HCT116 (cell line): ENCODE data around the gene NCAPH2.
A peak's percentile ranks its signal among the peaks of the same experiment; 100 is the strongest.

Source experiments
- ATF3 ChIP-seq: IDR thresholded peaks from 2 replicates; pipeline ENCODE4 v1.6.1; 2012
- POLR2AphosphoS5 ChIP-seq: IDR thresholded peaks from 2 replicates; pipeline ENCODE4 v1.6.1; 2011; ENCODE audit warnings: mild to moderate bottlenecking, low read depth, low read length, moderate library complexity
- SRF ChIP-seq: IDR thresholded peaks from 2 replicates; pipeline ENCODE4 v1.6.1; 2012; ENCODE audit warnings: low read depth
- TF ChIP-seq, protein P1 (sequence below), 3 experiments: fragments of 200-600 bp in 1 of 3; sonication (generic) in 1 of 3; IDR thresholded peaks in 2 of 3; conservative IDR thresholded peaks in 1 of 3; 2 replicates each; pipeline ENCODE4 v1.5.1; 2012 to 2017; ENCODE audit warnings: low read depth in 2 of 3, low read length in 2 of 3, antibody characterized with exemption in 1 of 3, borderline replicate concordance in 1 of 3, control low read depth in 1 of 3, mild to moderate bottlenecking in 1 of 3, mixed read lengths in 1 of 3, mixed run types in 1 of 3, moderate library complexity in 1 of 3; ENCODE audit not compliant: insufficient read depth in 1 of 3
- TF ChIP-seq, protein P2 (sequence below): IDR thresholded peaks from 2 replicates; pipeline ENCODE4 v1.6.1; 2012; ENCODE audit warnings: low read depth

- TF ChIP-seq, protein P1, sequence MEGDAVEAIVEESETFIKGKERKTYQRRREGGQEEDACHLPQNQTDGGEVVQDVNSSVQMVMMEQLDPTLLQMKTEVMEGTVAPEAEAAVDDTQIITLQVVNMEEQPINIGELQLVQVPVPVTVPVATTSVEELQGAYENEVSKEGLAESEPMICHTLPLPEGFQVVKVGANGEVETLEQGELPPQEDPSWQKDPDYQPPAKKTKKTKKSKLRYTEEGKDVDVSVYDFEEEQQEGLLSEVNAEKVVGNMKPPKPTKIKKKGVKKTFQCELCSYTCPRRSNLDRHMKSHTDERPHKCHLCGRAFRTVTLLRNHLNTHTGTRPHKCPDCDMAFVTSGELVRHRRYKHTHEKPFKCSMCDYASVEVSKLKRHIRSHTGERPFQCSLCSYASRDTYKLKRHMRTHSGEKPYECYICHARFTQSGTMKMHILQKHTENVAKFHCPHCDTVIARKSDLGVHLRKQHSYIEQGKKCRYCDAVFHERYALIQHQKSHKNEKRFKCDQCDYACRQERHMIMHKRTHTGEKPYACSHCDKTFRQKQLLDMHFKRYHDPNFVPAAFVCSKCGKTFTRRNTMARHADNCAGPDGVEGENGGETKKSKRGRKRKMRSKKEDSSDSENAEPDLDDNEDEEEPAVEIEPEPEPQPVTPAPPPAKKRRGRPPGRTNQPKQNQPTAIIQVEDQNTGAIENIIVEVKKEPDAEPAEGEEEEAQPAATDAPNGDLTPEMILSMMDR (IDR thresholded peaks at IDR 0.05 in 2 of 3, conservative IDR thresholded peaks at IDR 0.05 in 1 of 3; ENCODE audit: borderline replicate concordance in 1 of 3, insufficient read depth in 1 of 3, low read depth in 2 of 3, low read length in 2 of 3), result no peak
- no peak for TF ChIP-seq SRF
- peak; percentile 44; the same call in 1 of the 2 replicates for TF ChIP-seq POLR2AphosphoS5
- TF ChIP-seq, protein P2, sequence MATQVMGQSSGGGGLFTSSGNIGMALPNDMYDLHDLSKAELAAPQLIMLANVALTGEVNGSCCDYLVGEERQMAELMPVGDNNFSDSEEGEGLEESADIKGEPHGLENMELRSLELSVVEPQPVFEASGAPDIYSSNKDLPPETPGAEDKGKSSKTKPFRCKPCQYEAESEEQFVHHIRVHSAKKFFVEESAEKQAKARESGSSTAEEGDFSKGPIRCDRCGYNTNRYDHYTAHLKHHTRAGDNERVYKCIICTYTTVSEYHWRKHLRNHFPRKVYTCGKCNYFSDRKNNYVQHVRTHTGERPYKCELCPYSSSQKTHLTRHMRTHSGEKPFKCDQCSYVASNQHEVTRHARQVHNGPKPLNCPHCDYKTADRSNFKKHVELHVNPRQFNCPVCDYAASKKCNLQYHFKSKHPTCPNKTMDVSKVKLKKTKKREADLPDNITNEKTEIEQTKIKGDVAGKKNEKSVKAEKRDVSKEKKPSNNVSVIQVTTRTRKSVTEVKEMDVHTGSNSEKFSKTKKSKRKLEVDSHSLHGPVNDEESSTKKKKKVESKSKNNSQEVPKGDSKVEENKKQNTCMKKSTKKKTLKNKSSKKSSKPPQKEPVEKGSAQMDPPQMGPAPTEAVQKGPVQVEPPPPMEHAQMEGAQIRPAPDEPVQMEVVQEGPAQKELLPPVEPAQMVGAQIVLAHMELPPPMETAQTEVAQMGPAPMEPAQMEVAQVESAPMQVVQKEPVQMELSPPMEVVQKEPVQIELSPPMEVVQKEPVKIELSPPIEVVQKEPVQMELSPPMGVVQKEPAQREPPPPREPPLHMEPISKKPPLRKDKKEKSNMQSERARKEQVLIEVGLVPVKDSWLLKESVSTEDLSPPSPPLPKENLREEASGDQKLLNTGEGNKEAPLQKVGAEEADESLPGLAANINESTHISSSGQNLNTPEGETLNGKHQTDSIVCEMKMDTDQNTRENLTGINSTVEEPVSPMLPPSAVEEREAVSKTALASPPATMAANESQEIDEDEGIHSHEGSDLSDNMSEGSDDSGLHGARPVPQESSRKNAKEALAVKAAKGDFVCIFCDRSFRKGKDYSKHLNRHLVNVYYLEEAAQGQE, result no peak
- TF ChIP-seq ATF3, result no peak
These were observed 26.5 kb upstream of the NCAPH2 start, which contains the start of gene ADM2 for GRCh38 chr22:50481440-50482106.
